GM10847 (cell line): ENCODE data around the gene VN1R4.
"Not testable (repeated sequence)": the region's sequence is repeated elsewhere in the genome, so short reads cannot be mapped to it uniquely, and the experiment has no call there.

Experiments
- POLR2A ChIP-seq: IDR thresholded peaks from 2 replicates; pipeline ENCODE4 v1.6.1; 2011; ENCODE audit not compliant: insufficient read length; ENCODE audit errors: extremely low read depth

Gene VN1R4

DNA sequence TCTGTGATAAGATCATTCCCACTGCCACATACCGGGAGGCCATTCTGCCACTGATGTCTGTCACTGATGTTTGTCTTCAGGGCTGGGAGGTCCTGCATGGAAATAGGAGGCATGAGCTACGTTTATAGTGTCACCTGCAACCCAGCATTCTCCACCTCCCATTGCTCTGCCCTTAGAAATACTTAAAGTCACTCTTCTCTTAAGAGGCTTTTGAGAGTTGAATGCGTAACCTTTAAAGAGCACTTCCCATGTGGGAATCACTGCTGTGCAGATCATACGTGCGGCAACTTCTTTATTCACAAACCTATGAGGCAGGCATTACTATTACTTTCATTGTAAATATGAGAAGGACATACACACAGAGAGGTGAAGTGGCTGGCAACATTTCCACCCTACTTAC, at the start of gene VN1R4:
Gene VN1R4 (minus strand): TSS at position 101 of the 400 bp plus-strand sequence. CDS start 58 bp downstream, at position 43.
- not testable (repeated sequence) for TF ChIP-seq POLR2A

GRCh38 chr19:53311897-53312296, 44.4 kb upstream of the VN1R4 start:
- TF ChIP-seq POLR2A, result no peak

DNA sequence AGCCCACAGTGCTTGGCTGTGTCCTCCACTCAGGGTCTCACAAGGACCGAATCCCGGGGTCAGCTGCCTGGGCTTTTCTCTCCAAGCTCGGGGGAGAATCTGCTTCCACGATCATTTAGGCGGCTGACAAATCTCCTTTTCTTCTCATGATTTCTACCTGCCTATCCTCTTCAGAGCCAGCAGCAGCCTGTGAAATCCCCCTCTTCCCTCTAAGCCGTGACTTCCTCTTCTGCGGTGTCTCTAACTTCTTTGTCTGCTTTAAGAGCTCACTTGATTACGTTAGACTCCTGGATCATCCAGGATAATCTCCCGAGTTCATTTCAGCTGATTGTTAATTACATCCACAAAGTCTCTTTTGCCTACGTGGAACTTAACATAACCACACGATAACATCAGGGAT, 43.5 kb upstream of the VN1R4 start:
- TF ChIP-seq POLR2A, result no peak

DNA sequence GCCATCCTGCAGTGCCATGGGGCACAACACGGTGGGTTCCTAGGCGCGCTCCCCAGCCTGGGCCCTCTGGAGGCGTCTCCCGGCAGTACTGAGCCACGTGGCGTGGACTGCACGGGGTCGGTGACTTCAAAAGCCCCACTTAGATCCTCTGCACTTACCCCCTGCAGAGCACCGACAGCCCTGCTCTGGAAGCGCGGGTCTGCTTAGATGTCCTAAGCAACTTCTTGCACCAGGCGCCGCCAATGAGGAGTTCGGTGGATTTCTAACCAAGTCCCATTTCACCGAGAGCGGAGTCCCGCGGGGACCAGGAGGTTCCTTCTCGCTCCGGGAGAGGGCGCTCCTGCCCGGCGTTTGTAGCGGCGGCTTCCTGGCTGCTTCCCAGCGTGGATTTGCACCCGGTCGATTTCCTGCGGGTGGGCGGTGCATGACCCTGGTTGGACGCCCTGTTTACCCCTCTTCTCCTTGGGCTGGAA, 40.9 kb upstream of the VN1R4 start:
- no peak for TF ChIP-seq POLR2A

DNA sequence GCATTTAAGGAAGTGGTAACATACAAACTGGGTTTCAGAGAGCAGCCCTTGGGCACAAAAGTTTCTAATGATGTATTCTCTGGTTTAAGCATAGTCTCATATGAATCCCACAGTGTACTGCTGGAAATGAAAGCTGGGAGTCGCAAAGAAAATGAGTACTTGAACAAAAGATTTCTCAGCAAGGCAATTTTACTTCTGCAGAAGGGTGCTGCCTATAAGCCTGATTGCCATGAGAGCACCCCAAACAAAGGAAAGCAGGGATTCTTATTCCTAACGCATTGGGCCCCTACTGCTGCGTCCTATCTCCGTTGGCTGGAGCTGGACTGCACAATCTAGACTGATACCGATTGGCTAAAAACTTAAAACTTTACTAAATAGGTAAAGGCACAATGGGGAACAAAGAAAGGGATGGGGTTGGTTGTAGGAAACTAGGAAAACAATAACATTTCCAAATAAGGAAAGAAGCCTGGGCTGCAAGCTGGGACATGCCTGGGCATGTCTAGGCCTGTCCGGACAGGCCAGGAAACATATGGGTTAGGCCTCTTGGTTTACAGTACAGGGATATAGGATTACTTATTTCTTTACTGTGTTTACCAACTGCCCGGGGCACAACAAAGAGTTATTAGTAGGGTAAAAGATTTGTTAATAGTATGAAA, 27.4 kb upstream of the VN1R4 start:
- TF ChIP-seq POLR2A, result no peak

GRCh38 chr19:53290758-53291549, 23.4 kb upstream of the VN1R4 start:
- no peak for TF ChIP-seq POLR2A

- no peak for TF ChIP-seq POLR2A
Measured at GRCh38 chr19:53285087-53285486, 17.6 kb upstream of the VN1R4 start.

DNA sequence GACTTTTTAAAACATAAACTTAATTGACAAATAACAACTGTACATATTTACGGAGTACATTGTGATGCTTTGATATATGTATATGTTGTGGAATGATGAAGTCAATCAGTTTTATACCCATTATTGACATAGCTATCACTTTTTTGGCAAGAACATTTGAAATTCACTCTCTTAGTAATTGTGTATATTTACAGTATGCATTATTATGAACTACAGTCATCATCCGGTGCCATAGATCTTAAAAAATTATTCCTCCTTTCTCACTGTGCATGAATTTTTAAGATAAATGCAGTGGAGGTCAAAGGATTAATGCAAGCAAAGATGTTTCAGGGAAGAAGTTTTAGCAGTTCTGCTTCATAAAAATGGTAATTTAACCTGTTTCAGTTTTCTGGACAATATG, 8.0 kb upstream of the VN1R4 start:
- no peak for TF ChIP-seq POLR2A

GRCh38 chr19:53272044-53272443, 4.5 kb upstream of the VN1R4 start:
- TF ChIP-seq POLR2A, result no peak

DNA sequence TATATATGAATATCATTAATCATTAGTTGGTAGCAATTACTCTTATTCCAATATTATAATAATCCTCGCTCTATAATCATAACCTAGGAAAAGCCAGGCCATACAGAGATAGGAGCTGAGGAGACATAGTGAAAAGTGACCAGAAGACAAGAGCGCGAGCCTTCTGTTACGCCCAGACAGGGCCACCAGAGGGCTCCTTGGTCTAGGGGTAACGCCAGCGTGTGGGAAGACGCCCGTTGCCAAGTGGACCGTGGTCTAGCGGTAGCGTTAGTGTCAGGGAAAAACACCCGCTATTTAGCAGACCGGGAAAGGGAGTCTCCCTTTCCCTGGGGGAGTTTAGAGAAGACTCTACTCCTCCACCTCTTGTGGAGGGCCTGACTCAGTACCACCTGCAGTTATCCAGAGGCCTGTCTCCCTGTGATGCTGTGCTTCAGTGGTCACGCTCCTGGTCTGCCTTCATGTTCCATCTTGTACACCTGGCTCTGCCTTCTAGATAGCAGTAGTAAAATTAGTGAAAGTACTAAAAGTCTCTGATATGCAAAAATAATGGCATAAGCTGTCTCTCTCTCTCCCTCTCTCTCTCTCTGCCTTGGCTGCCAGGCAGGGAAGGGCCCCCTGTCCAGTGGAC, 9.7 kb downstream of the VN1R4 start, which contains the start of gene VN1R2:
Gene VN1R2 (plus strand): TSS at position 578 of the 628 bp plus-strand sequence. CDS start 84 bp downstream, outside the sequence.
- not testable (repeated sequence) for TF ChIP-seq POLR2A

- no peak for TF ChIP-seq POLR2A
Measured at GRCh38 chr19:53254411-53255341, 12.8 kb downstream of the VN1R4 start, which contains the start of gene ZNF677. Gene ZNF677 (minus strand): TSS chr19:53254873. CDS start chr19:53251550, 3,323 bp downstream.

GRCh38 chr19:53246498-53246897, 21.0 kb downstream of the VN1R4 start:
- TF ChIP-seq POLR2A, result no peak

GRCh38 chr19:53237114-53237777, 30.3 kb downstream of the VN1R4 start:
- no peak for TF ChIP-seq POLR2A

- no peak for TF ChIP-seq POLR2A
Measured at GRCh38 chr19:53224606-53225005, 42.9 kb downstream of the VN1R4 start.
